ENCODE results near the gene PUSL1.

GRCh38 chr1:1318131-1318652 is 9.8 kb downstream of the PUSL1 start:
- TF ChIP-seq CTCF (IDR thresholded peaks at IDR 0.05) (no peak), POLR2A (IDR thresholded peaks at IDR 0.05) (no peak)

Measured in lower leg skin (tissue), 3 donors.